Heart right ventricle (tissue), 16 donors: Measurements from ENCODE around the gene ERGIC1. TPM values are rescaled to one million over a fixed set of nuclear protein-coding genes. Genes with fewer than 3 reads are reported as not detected.
"Not testable (repeated sequence)": the region's sequence is repeated elsewhere in the genome, so short reads cannot be mapped to it uniquely, and the experiment has no call there.

Source experiments
- ATAC-seq, 8 donors: fragments of 200-7000 bp; cut with Tn5 transposase; one replicate each; pipeline ENCODE4 v1.9.1; 2020; ENCODE audit warnings: mild to moderate bottlenecking in 8 of 8, moderate library complexity in 8 of 8, moderate number of reproducible peaks in 1 of 8
- DNase-seq, 2 donors: peaks; one replicate each; pipeline ENCODE4 v3.0.0-alpha.2; 2020
- H3K27ac ChIP-seq, 10 donors: fragments of 200-600 bp; sonication (generic) in 2 of 10; one replicate each; pipeline versions ENCODE4 v1.5.0 to v1.8.0; 2020 to 2022; ENCODE audit warnings: mild to moderate bottlenecking in 3 of 10
- H3K27me3 ChIP-seq, 7 donors: fragments of 200-600 bp; one replicate each; pipeline ENCODE4 v1.8.0; 2021 to 2022; ENCODE audit warnings: mild to moderate bottlenecking in 2 of 7
- H3K36me3 ChIP-seq, 9 donors: fragments of 200-600 bp; sonication (generic) in 1 of 9; one replicate each; pipeline versions ENCODE4 v1.5.0 to v1.8.0; 2020 to 2022; ENCODE audit warnings: mild to moderate bottlenecking in 2 of 9
- H3K4me1 ChIP-seq, 9 donors: fragments of 200-600 bp; sonication (generic) in 1 of 9; one replicate each; pipeline versions ENCODE4 v1.5.0 to v1.8.0; 2020 to 2022; ENCODE audit warnings: mild to moderate bottlenecking in 4 of 9
- H3K4me3 ChIP-seq, 10 donors: fragments of 200-600 bp; sonication (generic) in 2 of 10; one replicate each; pipeline versions ENCODE4 v1.5.0 to v1.8.0; 2020 to 2022; ENCODE audit warnings: mild to moderate bottlenecking in 7 of 10, moderate library complexity in 2 of 10
- H3K9me3 ChIP-seq, 11 donors: fragments of 200-600 bp in 10 of 11; sonication (generic) in 2 of 11; one replicate each; pipeline versions ENCODE4 v1.5.0 to v1.8.0; 2013 to 2022; ENCODE audit warnings: mild to moderate bottlenecking in 2 of 11, control low read depth in 1 of 11, moderate library complexity in 1 of 11
- WGBS, 2 donors: extraction: QIAGEN DNeasy Blood & Tissue Kit; methylation state at CpG; one replicate each; pipeline ENCODE4 v1.1.7; 2013; ENCODE audit warnings: inconsistent platforms in 1 of 2; 5-methylcytosine and 5-hydroxymethylcytosine counted together
- intact Hi-C, 10 donors: fragments of 100-400 bp; cut with DNase I; formaldehyde crosslinking; loops; one replicate each; pipeline versions ENCODE4 v1.11.1 to v1.14.2; 2022
- polyA plus RNA-seq, 2 donors: library from polyadenylated mRNA; stranded (reverse); fragments of 200-250 nt; gene quantifications; one replicate each; pipeline ENCODE4 v1.2.3, GENCODE V29; 2013
- total RNA-seq, 10 donors: library from RNA; stranded (reverse); fragmentation: NEBNext Ultra II Directional in 3 of 10; extraction: Animal tissue kit (Norgen Biotek cat#: 25700) in 3 of 10; gene quantifications; one replicate each; pipeline versions ENCODE4 v1.2.1 to v1.2.4, GENCODE V29; 2021 to 2023
- TF ChIP-seq, protein P1 (sequence below), 9 donors: fragments of 200-600 bp; sonication (generic) in 2 of 9; IDR thresholded peaks; one replicate each; pipeline versions ENCODE4 v1.5.0 to v1.8.0; 2021 to 2022; ENCODE audit warnings: antibody characterized with exemption in 9 of 9, mild to moderate bottlenecking in 5 of 9, moderate library complexity in 1 of 9
- donor health status: Arrhythmogenic right ventricular cardiomyopathy.
- donor health status: ischemic (EF 13 %, LVEDD 7.1; RV severe dilation, severe dysfunction).
- donor health status: healthy with polysubstance abuse.
- donor health status: DM: no; HTN: yes; CAD: no.
- donor health status: DM: no; HTN: no; CAD: no.
- donor health status: ischemic (EF 25% LVEDD 6.9; RV normal size, moderate dysfunction).
- donor health status: ischemic (EF 25% LVEDD 5.7; RV mildly dilated, moderate dysfunction).
- donor health status: healthy.
- donor health status: DM: yes; HTN: yes; CAD: no.
- donor health status: Ischemic cardiomyopathy.
- donor health status: ischemic (EF 35%, LVEDD 5.7; RV mildly dilated, moderate dysfunction).
- donor health status: nonischemic (EF 11% LVEDD 7.7; RV severe dilation, severe dysfunction).
- donor health status: DM: yes; HTN: yes; CAD: no.
- donor health status: PGD.
- donor health status: ischemic (EF 29% LVEDD 5.4; RV normal size, mild dysfunction).
- donor health status: nonischemic (EF 23%, LVEDD 6.1; RV moderate dilation, normal function).

ERGIC1 gene
- total and polyA plus RNA-seq, 12 donors = 48.0 to 91.9 (median 72.5) TPM

DNA sequence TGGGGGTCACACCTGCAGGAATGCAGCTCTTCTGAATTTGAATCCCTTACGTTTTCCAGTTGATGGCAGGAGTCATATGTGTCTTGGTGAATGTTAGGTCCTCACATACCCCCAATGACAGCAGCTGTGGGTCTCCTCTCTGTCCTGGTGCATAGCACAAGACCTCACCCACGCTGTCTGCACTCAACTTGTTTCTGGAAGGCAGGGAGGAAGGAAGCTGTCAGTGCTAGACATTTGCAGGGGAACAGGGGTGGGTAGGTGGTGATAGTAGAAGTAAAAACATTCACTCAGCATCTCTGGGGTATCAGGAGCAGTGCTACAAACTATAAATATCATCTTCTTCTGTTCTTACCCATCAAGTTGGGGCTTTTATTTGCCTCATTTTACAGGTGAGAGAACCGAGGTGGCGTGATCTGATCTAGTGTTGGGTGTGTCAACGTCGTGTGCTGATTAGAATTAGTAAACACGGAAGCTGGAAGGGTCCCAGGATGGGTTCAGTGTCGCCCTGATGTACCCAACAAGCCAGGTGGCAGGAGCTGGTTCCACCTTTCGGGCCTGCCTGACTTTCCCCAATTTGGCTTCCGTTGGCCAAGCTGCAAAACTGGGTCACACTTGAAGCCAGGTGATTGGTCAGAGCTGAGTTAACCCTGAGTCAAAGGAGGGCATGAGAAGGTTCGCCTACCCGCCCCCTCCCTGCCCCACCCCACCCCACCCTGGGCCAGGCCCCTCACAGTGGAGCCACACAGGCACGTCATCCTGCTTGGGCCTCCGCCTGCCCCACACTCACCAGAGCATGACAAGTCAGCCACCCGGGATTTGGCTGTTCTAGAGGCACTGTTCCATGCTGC, 15.8 kb downstream of the ERGIC1 start:
- TF ChIP-seq, protein P1, sequence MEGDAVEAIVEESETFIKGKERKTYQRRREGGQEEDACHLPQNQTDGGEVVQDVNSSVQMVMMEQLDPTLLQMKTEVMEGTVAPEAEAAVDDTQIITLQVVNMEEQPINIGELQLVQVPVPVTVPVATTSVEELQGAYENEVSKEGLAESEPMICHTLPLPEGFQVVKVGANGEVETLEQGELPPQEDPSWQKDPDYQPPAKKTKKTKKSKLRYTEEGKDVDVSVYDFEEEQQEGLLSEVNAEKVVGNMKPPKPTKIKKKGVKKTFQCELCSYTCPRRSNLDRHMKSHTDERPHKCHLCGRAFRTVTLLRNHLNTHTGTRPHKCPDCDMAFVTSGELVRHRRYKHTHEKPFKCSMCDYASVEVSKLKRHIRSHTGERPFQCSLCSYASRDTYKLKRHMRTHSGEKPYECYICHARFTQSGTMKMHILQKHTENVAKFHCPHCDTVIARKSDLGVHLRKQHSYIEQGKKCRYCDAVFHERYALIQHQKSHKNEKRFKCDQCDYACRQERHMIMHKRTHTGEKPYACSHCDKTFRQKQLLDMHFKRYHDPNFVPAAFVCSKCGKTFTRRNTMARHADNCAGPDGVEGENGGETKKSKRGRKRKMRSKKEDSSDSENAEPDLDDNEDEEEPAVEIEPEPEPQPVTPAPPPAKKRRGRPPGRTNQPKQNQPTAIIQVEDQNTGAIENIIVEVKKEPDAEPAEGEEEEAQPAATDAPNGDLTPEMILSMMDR (IDR thresholded peaks at IDR 0.05) = no peak
- no peaks in the 10 kb centered on the region for H3K27me3 ChIP-seq
- 75 to 78% methylated on average over 15 of the region's 15 CpGs for WGBS, 2 donors
- peak in 2 of 8 donors; percentile 9 to 20 for ATAC-seq
- no peaks in the 10 kb centered on the region for H3K36me3 ChIP-seq
- intact Hi-C loops = loop anchor here in 1 of 10 donors (10.0 kb wide), 2 partner anchors 55 kb away; no protein-coding TSS in a partner anchor
- no peak for DNase-seq
- no peak overlapping the region for H3K4me3 ChIP-seq
- H3K4me1 ChIP-seq = peaks cover 9 to 66% (median 30%) of the 10 kb centered on the region in 9 donors
- H3K9me3 ChIP-seq = no peaks in the 10 kb centered on the region
- no peak overlapping the region for H3K27ac ChIP-seq

DNA sequence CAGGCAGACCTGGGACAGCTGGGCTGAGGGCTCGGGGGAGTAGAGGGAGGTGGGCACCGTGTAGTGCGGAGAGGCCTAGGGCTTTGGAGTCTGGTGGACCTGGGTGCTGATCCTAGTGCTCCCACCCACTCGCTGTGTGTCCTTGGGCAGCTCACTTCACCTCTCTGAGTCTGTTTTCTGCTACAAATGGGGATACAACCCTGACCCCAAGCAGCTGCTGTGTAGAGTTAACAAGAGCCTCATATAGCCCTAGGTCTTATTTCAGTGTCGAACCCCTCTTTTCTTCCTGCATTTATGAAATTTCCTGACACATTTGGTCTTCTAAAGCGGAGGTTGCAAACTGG, 16.4 kb downstream of the ERGIC1 start:
- no peak overlapping the region for H3K4me3 ChIP-seq
- TF ChIP-seq, protein P1 (IDR thresholded peaks at IDR 0.05) = no peak
- ATAC-seq (no peak), DNase-seq (no peak)
- no peaks in the 10 kb centered on the region for H3K36me3 ChIP-seq
- WGBS, 2 donors = 94 to 96% methylated on average over 6 of the region's 6 CpGs
- H3K4me1 ChIP-seq = peaks cover 13 to 67% (median 34%) of the 10 kb centered on the region in 9 donors
- intact Hi-C loops = loop anchor here in 1 of 10 donors (10.0 kb wide), 2 partner anchors 54 to 56 kb away; no protein-coding TSS in a partner anchor
- H3K27me3 ChIP-seq = no peaks in the 10 kb centered on the region
- H3K9me3 ChIP-seq = no peaks in the 10 kb centered on the region
- no peak overlapping the region for H3K27ac ChIP-seq

GRCh38 chr5:172851254-172851653, 17.2 kb downstream of the ERGIC1 start:
- not testable (repeated sequence) for H3K9me3 ChIP-seq, H3K27me3 ChIP-seq, ATAC-seq, H3K4me3 ChIP-seq, H3K36me3 ChIP-seq, DNase-seq, H3K27ac ChIP-seq
- 98% methylated on average over 9 of the region's 9 CpGs for WGBS, 2 donors
- intact Hi-C loops = loop anchor here in 1 of 10 donors (10.0 kb wide), 2 partner anchors 54 to 56 kb away; no protein-coding TSS in a partner anchor
- H3K4me1 ChIP-seq = peaks cover 21 to 75% (median 42%) of the 10 kb centered on the region in 9 donors

DNA sequence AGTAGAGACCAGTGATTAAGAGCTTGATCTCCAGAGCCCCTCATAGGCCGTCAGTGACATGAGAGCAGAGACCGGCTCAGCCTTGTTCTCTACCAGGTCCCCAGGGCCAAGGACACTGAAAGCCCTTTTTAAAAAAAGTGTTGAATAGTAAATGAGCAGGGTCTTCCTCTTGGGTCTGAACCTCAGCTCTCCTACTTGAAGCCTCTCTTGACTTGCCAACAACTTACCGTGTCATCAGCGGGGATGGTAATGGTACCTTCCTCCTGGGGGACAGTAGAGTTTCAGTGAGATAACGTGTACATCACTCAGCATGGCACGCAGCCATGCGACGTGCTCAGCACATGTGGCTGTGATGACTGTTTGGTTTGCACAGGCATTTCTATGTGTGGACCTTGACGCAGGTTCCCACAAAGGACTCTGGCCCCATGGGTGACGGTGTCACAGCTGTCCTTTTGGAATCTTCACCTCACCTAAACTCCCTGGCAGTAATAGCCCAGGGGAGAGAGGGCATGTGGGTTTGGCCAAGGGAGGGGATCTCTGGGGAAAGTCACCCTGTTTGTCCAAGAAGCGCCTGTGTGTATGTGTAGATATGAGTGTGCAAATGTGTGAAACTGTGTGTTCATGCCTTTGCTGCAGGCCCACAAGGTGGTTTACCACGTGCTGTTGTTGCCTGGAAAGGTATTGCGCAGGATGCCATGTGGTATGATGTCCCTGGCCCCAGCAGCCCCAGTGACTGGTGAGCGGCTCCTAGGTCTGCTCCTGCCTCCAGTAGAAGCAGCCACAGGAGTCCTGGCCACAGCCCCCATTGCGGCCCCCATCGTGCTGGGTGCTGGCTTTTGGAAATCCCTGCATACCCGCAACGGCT, 18.7 kb downstream of the ERGIC1 start:
- intact Hi-C loops = loop anchor here in 1 of 10 donors (10.0 kb wide), 2 partner anchors 52 to 58 kb away; no protein-coding TSS in a partner anchor
- TF ChIP-seq, protein P1 (IDR thresholded peaks at IDR 0.05) = no peak
- 81 to 85% methylated on average over 18 of the region's 18 CpGs for WGBS, 2 donors
- DNase-seq (no peak), ATAC-seq (peak in 2 of 8 donors; percentile 5 to 29)
- no peaks in the 10 kb centered on the region for H3K9me3 ChIP-seq
- peak overlapping the region in 4 of 10 donors; percentile 52 to 97 (median 66) for H3K27ac ChIP-seq
- no peaks in the 10 kb centered on the region for H3K36me3 ChIP-seq
- no peaks in the 10 kb centered on the region for H3K27me3 ChIP-seq
- H3K4me1 ChIP-seq = peaks cover 21 to 82% (median 53%) of the 10 kb centered on the region in 9 donors
- no peak overlapping the region for H3K4me3 ChIP-seq
